GM12892 (cell line): ENCODE data around the gene IGSF10.

Experiments
- POLR2AphosphoS5 ChIP-seq: IDR thresholded peaks from 2 replicates; pipeline ENCODE4 v1.6.1; 2011; ENCODE audit warnings: low read depth, low read length, control low read depth
- TAF1 ChIP-seq: IDR thresholded peaks from 2 replicates; pipeline ENCODE4 v1.6.1; 2011; ENCODE audit warnings: low read depth, mild to moderate bottlenecking, control low read depth, low read length, borderline replicate concordance

DNA sequence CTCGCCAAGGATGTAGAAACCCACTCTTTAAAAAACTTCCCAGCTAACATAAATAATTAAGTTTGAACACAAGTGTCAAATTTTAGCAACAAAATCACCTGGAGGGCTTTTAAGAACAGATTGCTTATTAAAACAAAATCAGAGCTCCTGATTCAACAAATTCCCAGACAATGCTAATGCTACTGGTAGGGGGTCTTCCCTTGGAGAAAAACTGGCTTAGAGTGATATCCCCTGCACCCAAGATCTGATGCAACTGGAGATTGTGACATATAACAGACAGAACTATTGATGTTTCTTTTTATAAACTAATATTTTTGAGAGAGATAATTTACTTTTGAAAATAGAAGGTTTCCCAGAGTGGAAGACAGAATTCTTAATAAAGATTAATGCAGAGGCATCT, 19.9 kb downstream of the IGSF10 start:
- no peak for TF ChIP-seq POLR2AphosphoS5
- TF ChIP-seq TAF1 = no peak
